PC-9 (cell line): ENCODE results near the gene KRT1.

Experiments used
- CTCF ChIP-seq: fragments of 200-600 bp; sonication (generic); conservative IDR thresholded peaks from 2 replicates; pipeline ENCODE4 v1.6.1; 2017; ENCODE audit warnings: mixed run types, antibody characterized with exemption, mild to moderate bottlenecking, moderate library complexity
- EZH2 ChIP-seq: fragments of 200-600 bp; sonication (generic); IDR thresholded peaks from 2 replicates; pipeline ENCODE4 v1.8.0; 2017; ENCODE audit warnings: antibody characterized with exemption, low read depth

GRCh38 chr12:52627395-52628110, 52.7 kb downstream of the KRT1 start:
- TF ChIP-seq EZH2 (no peak), CTCF (no peak)
